Hematopoietic multipotent progenitor cell treated with erythropoietin and hydrocortisone succinate and interleukin-3 and kit ligand, for 15 days (in vitro differentiated cells): ENCODE measurements around the gene NRG2.

ENCODE experiments used
- DNase-seq: peaks from one replicate; pipeline ENCODE4 v3.0.0-alpha.2; 2015; ENCODE audit warnings: low spot score

Gene NRG2

DNA sequence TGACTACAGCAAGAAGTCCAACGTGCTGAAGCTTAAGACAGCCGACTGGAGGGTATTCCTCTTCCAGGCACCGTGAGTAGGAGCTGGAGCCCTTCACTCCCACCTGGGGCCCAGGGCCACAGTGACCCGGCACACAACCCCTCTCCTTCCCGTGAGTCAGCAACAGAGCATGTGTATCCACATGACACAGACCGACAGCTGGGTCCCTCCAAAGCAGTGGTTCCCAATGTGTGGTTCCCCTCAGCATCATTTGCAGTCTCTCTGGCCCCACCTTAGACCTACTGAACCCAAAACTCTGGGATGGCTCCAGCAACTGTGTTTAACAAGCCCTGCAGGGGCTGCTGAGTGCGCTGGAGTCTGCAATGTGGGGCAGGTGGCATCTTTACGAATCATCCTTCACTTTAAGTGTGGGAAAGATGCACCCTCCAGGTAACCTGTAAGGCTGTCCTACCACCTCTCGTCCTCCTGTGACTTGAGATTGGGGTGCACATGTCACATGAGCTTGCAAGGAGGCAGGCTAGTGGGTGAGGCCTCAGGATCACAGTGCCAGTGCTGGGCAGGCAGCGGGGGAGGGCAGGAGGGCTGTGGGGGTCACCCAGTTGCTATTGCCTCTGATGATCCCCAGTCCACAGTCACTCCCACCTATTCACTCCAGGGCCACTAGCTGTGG lies 205.3 kb downstream of the NRG2 start:
- DNase-seq, result no peak

DNA sequence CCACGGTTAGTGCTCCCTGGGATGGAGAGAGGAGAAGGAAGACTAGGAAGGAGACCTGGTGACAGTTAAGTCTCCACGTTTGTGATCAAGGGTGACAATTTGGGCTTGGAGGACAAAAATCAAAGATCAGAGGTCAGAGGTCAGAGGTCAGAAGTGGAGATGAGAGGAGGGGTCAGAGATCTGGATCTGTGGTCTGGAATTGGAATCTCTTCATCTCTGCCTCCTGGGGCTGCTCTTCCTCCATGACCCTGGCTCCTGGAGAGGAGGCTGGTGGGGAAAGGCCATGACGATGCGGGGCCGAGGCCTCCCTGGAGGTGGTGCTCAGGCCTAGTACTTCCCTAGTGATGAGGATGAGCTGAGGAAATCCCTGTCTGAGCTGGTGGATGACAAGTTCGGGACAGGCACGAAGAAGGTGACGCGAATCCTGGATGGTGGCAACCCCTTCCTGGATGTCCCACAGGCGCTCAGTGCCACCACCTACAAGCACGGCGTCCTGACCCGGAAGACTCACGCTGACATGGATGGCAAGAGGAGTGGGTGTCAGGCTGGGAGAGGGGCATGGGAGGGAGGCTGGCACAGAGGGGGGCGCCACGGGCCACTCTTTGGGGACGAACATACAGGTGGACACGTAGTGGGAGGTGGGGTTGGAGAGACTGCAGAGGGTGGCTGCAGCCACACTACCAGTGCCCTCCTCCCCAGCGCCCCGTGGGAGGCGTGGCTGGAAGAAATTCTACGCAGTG lies 206.5 kb downstream of the NRG2 start:
- DNase-seq, result no peak

DNA sequence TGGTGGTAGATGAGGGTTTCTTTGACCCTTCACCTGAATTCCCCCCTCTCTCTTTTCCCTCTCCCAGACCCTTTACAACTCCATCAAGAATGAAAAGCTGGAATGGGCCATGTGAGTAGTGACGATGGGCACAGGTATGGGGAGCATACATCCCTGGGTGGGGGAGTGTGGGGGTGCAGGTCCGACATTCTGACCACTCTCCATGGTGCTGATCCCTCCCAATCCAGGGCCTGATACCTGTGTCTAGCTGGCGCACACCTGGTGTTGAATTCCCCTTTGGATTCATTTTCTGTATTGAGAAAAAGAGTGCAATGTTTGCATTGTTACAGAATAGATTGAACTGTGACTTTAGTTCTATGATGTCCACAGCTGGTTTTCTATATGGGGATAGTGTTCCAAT lies 207.4 kb downstream of the NRG2 start:
- DNase-seq, result no peak

DNA sequence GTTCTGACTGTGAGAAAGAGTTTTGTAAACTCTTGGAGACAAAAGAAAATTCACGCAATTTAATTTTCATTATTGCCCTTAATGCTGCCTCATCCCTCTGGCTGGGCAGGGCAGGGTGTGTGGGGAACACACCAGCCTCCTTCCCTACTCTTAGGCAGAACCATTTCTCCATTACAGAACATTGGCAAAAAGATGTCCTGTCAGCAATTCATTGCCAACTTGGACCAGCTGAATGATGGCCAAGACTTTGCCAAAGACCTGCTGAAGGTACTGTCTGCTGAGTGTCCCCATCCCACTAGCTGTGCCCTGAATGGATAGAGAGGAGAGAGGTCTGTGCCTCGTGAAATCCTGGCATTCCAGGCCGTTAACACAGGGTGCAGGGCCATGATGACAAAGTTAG lies 209.6 kb downstream of the NRG2 start:
- no peak for DNase-seq

DNA sequence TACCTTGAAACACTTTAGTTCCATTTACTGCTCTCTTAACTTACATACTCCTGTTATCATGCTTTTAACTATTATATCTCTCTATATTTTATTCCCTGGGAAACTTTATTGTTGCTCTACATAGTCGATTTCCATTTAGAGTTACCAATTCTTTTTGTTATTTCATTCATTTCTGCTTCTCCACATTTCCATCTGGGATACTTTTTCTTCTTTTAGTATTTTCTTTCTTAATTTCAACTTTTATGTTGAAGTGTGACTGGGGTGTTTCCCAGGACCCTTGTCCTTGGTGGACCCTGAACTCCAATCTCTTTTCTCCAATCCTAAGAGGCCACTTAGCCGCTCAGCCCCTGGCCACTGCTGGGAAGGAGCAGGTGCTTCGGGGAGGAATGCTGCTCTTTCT lies 211.5 kb downstream of the NRG2 start:
- DNase-seq, result no peak

DNA sequence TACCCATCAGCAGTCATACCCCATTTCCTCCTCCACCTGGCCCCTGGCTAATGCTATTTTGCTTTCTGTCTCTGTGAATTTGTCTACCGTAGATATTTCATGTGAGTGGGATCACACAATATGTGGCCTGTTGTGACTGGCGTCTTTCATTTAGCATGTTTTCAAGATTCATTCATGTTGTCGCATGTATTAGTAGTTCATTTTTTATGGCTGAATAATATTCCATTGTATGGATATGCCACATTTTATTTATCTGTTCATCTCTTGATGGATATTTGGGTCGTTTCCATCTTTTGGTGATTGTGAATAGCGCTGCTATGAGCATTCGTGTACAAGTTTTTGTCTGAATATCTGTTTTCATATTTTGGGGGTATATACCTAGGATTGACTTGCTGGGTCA lies 213.6 kb downstream of the NRG2 start:
- no peak for DNase-seq

DNA sequence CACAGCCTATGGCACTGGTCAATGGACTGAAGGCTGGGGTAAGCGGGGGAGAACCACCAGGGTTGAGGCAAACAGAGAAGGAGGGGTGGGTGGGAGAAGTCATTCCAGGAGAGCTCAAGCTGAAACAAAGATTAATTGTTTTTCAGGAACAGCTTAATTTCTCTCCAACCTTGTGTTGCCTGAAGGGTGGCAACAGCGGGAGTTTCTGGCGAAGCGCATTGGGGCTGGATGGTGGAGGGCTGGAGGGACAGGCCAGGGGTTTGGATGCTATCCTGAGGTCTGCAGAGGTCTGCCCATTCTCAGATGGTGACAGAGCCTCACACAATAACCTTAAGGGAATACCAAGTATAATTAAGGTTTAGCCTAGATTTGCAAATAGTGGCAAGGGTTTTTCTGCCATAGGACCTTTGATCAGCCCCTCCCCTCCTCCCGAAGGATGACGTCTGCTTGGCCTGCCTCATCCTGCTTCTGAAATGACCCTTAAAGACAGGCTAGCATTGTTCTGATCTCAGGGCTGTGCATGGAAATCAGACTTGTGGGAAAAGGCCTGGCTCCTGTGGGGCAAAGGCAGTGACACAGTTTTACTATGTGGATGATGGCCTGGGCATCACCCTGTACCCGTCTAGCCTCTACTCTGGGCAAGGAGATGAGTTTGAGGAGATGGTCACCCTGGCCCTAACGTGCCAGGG lies 214.7 kb downstream of the NRG2 start:
- no peak for DNase-seq

DNA sequence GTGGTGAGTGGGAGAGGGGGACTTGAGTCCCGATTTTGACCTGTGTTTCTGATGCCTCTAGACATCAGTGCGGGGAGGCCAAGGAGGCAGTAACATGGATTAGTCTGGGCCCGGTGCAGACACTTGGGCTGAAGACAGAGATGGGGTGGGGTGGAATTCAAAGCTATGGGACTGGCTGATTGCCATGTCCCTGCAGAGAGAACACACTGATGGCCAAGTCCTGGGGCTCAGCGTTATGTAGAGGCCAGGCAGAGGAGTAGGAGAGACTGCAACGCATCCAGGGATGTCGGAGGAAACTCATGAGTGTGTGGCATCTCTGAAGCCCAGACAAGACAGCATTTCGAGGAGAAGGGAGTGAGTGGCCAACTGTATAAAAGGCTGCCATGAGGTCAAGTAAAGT lies 217.4 kb downstream of the NRG2 start:
- no peak for DNase-seq

DNA sequence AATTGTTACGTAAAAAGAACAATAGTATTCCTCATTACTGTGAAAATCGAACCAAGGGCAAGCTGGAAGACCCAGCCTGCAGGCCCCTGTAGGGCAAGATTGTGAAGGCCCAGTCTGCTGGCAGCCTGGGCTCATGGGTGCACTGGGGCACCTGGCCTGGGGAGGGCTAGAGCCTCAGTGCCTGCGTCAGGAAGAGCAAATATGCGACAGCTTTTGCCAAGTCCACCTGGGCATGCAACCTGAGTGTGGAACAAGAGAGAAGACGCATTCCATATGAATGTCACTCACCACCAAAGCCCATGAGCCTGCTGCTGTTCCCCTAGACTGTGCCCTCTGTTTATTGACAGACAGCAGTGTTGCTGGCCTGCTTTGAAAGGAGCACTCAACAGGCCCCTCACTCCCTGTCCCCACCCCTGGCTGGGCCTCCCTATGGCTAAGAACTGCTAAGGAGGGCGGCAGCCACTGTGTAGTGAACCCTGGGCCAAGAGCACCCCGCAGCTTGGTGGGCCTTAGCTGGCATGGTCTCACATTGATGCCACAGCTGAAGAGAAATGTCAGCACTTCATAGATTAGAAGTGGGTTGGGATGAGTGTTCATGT lies 219.2 kb downstream of the NRG2 start:
- no peak for DNase-seq

DNA sequence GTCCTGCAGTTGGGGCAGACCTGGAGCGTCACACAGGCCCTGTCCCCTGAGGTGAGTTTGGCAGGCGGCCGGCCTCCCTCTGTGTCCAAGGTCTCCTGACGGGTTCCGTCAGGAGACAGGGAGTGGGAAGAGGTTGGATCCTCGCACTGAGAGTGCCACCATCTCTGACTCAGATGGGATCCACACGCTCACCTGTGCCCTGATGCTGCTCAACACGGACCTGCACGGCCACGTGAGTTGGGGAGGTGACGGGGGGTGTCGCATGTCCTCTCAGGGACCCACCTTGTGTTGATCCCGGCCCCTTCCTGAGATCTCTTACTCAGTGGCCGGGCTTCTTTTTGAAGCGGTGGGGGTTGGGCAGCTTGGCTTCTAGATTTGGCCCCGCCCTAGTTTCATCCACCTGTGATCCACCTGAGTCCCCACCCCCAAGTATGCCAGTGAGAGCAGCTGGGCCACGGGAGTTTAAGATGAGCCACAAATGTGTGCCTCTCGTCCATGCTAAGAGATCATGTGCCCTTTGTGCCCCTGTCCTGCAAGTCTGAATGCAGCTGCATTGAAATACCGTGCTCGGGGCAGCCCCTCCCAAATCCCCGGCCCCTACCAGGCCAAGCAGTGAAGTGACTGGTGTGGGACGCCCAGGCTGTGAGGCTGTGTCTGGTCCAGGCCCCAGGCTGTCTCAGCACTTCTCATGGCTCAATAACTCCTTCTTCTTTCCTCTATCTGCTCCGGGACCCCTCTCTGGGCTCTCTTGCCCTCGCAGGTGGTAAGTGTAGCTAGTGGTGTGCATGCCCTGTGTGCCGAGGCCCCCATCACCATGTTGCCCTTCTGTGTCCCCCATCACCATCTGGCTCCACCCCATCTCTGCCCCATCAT lies 220.3 kb downstream of the NRG2 start:
- no peak for DNase-seq

DNA sequence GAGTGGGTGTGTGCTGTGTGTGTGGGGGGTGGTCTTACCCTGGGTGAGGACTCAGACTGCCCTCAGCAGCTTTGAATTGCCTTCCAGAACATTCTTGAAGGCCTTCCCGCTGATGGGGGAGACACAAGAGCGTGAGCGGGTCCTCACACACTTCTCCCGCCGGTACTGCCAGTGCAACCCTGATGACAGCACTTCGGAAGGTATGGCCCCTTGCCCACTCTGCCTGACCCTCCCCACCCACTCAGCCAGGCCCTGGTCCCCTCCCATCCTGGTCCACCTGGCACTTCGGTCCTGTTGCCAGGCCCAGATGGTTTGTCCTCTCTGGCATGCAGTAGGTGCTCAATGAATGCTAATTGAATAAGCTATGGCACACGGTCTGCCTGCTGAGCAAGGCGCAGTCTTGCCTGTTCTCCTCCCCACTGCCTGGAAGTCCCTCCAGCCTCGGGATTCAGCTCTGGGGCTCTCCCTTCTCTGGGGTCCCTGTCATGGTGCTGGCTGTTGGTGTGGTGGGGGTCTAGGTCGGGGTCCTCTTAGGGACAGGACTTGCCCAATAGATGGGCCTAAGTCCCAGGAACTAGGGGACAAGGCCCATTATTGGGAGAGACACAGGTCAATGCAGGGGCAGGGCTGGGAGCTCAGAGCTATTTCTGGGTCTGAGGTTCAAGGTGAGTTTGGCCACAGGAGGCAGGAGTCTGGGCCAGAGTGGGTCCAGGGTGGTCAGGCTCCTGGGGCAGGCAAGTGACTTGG lies 221.1 kb downstream of the NRG2 start:
- no peak for DNase-seq

DNA sequence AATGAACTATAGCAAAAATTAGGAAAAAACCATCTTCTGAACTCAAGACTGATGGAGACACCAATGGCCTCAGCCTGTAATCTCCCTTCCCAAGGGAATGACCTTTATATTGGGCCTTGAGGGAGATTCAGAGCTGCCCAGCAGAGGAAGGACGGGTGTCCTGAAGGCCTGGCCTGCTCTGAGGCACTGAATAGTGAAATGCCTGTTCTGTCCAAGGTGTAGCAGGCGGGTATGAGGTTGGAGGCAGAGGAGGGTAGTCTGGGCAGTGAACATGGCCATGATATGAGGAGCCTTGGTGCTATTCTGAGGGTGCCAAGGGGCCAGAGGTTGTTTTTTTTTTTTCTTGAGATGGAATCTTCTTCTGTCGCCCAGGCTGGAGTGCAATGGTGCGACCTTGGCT lies 222.5 kb downstream of the NRG2 start:
- DNase-seq, result no peak

DNA sequence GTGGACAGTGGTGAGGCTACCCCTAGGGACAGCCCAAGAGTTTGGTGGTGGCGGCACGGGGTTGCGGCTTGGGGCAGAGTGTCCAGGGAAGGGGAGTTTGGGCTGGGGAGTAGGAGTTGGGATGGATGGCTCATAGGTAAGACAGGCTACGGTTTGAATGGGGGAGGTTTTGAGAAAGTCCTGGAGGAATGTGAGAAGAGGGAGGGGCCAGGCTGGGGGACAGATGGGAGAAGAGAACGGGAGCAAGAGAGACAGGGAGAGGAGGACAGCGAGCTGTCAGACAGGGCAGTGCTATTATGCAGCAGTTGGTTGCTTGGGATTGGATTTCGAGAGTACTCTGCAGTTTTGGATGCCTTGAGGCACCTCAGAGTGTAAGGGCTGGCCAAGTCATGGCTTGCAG lies 223.0 kb downstream of the NRG2 start:
- no peak for DNase-seq

DNA sequence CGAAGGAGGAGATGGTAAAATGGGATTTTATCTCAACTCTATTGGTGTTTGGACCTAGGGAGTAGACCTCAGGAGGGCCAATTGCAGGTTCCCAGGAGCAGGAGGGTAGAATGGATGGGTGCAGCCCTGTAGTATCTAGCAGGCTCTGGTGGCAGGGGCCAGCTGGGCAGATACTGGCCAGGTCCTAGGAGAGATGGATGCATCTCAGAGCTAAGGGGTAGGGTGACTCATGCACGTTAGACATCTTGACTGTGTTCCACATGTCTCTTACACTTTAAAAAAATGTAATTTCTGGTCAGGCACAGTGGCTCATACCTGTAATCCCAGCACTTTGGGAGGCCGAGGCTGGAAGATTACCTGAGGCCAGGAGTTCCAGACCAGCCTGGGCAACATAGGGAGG lies 225.1 kb downstream of the NRG2 start:
- no peak for DNase-seq

DNA sequence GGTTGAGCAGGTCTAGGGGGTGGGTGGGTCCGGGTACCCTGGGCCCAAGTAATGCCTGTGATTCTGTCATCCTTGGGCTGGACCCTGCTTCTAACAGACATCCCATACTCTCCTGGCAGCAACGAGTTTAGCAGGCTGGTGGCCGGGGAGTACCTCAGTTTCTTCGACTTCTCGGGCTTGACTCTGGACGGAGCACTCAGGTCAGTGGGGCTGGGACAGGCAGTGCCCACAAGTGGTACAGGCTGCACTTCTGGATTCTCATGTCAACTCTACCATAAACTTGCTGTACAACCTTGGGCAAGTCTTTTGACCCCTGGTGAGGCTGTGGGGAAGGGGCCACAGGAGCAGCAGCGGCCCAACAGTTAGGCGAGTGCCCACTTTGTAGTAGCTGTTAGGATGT lies 225.7 kb downstream of the NRG2 start:
- no peak for DNase-seq

DNA sequence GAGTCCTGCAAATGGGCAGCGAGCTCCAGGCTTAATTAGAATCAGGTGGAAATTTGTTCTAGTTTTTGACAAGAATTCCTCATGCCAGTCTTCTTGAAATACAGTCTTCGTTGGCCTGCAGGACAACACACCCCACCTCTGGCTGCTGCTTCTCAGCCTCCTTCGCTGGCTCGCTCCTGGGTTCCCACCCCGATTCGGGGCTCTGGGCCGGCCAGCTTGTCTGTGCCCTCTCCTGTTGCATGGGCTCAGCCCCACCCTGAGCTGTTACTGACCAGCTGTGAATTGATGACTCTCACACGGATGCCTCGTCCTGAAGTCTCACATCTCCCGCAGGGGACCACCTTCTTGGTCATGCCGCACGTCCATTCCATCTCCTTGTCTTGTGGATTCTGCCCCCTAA lies 226.5 kb downstream of the NRG2 start:
- no peak for DNase-seq

DNA sequence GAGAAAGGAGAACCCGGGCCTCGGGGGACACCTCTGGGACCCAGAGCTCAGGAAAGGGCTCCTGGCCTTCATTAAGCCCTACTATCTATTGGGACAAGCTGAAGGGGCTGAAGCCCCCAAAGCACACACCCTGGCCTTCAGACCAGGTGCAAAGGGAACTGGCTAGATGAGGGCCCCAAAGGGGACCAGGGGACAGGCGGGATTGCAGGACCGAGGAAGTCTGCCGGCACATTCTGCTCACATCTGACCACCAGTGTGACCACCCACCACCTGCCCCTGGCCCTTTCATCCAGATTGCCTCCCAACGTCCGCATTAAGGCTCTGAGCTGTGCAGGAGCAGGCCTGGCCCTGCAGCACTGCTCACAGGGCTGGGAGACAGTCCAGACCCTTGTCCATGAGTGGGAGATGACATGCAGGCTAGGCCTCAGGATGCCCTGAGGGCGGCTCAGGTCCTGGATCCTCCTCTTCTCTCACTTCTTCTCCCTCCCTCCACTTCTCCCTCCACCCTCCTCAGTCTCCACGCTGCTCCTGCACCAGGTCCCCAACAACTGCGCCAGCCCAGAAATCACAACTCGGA lies 228.3 kb downstream of the NRG2 start:
- no peak for DNase-seq

DNA sequence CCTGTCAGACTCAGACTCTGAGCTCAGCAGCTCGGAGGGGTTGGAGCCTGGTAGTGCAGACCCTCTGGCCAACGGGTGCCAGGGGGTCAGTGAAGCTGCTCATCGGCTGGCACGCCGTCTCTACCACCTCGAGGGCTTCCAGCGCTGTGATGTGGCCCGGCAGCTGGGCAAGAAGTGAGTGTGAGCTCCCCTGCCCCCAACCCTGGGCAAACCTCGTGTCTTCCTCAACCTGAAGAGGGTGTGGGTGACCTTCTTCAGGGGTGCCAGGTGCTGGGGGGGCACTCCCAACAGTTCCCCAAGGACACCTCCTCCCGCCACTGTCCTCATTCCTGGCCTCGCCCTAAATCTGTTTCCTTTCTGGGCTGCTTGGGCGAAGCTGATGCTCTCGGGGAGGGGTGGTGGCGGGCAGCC lies 228.9 kb downstream of the NRG2 start:
- DNase-seq, result no peak

DNA sequence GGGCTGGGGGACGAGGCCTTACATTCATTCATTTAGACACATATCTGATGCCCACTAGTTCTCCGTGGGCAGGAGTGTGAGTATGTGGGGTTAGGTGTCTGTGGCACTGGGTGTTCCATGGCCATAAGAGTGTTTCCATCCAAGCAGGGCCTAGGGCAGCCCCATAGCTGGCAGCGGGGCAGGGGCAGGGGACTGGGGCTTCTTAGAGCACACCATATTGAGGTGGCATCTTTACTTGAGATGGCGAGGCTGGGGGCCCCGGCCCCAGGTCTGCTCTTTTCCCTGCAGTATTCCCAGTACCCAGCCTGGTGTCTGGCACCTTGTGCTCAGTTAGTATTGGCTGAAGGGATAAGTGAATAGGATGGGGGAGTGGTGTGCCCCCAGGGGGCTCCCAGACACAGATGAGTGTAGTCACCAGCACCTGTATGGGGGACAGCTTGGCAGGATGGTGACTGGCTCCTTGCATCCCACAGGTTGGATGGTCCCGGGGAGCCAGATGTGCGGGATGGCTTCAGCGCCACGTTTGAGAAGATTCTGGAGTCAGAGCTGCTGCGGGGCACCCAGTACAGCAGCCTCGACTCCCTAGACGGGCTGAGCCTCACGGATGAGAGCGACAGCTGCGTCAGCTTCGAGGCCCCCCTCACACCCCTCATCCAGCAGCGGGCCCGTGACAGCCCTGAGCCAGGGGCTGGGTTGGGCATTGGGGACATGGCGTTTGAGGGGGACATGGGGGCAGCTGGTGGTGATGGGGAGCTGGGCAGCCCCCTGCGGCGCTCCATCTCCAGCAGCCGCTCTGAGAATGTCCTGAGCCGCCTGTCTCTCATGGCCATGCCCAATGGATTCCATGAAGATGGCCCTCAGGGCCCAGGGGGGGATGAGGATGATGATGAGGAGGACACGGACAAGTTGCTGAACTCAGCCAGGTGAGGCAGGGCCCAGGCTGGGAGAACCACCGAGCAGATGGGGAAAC lies 230.0 kb downstream of the NRG2 start:
- DNase-seq, result no peak

DNA sequence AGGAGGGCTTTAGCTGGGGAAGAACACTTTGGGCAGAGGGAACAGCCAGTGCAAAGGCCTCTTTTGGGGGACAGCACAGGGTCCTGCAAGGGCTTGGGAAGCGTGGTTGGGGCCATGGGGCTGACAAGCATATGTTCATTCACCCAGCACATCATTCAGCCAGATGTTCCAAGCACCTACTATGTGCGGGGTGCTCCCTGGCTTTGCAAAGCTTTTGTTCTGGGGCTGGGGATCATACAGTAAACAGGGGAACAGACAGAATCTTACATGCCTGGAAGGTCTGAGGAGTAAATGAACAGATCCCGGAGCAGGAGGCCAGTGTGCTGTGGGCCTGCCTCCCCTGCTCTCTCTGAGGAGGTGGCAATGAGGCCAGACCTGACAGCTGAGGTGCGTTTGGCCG lies 230.8 kb downstream of the NRG2 start:
- no peak for DNase-seq
